Stomach (tissue), 19 donors: ENCODE results near the gene SERPINB1. TPM values are rescaled to one million over a fixed set of nuclear protein-coding genes. Genes with fewer than 3 reads are reported as not detected.

Source experiments
- DNase-seq, 2 donors: peaks; one replicate each; pipeline versions ENCODE4 v3.0.0 to v3.0.0-alpha.2; 2013 to 2019
- H3K27ac ChIP-seq, 5 donors: fragments of 200-600 bp in 4 of 5; sonication (generic) in 4 of 5; one replicate each; pipeline ENCODE4 v1.5.1; 2013 to 2019; ENCODE audit warnings: mild to moderate bottlenecking in 1 of 5, moderate library complexity in 1 of 5
- H3K27me3 ChIP-seq, 3 donors: fragments of 200-600 bp; sonication (generic); one replicate each; pipeline ENCODE4 v1.5.1; 2017 to 2019; ENCODE audit warnings: mixed run types in 1 of 3
- H3K36me3 ChIP-seq, 4 donors: fragments of 200-600 bp; sonication (generic); 1 replicate in 3 of 4; 2 replicates in 1 of 4; pipeline ENCODE4 v1.5.1; 2016 to 2019
- H3K4me1 ChIP-seq, 4 donors: fragments of 200-600 bp; sonication (generic); one replicate each; pipeline ENCODE4 v1.5.1; 2016 to 2019
- H3K4me3 ChIP-seq, 4 donors: fragments of 200-600 bp; sonication (generic) in 3 of 4; one replicate each; pipeline ENCODE4 v1.5.1; 2016 to 2019; ENCODE audit warnings: mild to moderate bottlenecking in 1 of 4
- H3K9me3 ChIP-seq, 4 donors: fragments of 200-600 bp; sonication (generic); one replicate each; pipeline ENCODE4 v1.5.1; 2016 to 2019
- CTCF ChIP-seq, 7 experiments: fragments of 450-650 bp in 4 of 7; fragments of 200-600 bp in 3 of 7; sonication (generic) in 3 of 7; IDR thresholded peaks; one replicate each; pipeline ENCODE4 v1.5.1; 2016 to 2019; ENCODE audit warnings: antibody characterized with exemption in 7 of 7, control low read depth in 2 of 7, mild to moderate bottlenecking in 1 of 7
- EP300 ChIP-seq: sonication (generic); formaldehyde crosslinking; IDR thresholded peaks from one replicate; pipeline ENCODE4 v1.6.1; 2017; ENCODE audit warnings: antibody characterized with exemption
- POLR2A ChIP-seq, 4 donors: fragments of 450-650 bp; IDR thresholded peaks; one replicate each; pipeline ENCODE4 v1.6.1; 2016; ENCODE audit warnings: antibody characterized with exemption in 4 of 4, control low read depth in 2 of 4, mild to moderate bottlenecking in 1 of 4, moderate library complexity in 1 of 4
- POLR2AphosphoS5 ChIP-seq, 3 donors: sonication (generic); formaldehyde crosslinking; IDR thresholded peaks; one replicate each; pipeline ENCODE4 v1.6.1; 2016; ENCODE audit warnings: antibody characterized with exemption in 3 of 3
- WGBS, 5 donors: extraction: QIAGEN DNeasy Blood & Tissue Kit in 3 of 5; methylation state at CpG; one replicate each; pipeline versions ENCODE4 v1.1.5 to v1.1.7; 2013 to 2018; 5-methylcytosine and 5-hydroxymethylcytosine counted together
- intact Hi-C: fragments of 100-400 bp; cut with DNase I; formaldehyde crosslinking; loops from one replicate; pipeline ENCODE4 v1.15.1; 2023; ENCODE audit warnings: low total_unique reads
- long read RNA-seq, 10 donors: transcript quantifications; one replicate each; lab custom pipeline, GENCODE V29; 2026
- polyA plus RNA-seq, 3 donors: library from polyadenylated mRNA; stranded (reverse); fragments of 200-250 nt; gene quantifications; one replicate each; pipeline ENCODE4 v1.2.3, GENCODE V29; 2013
- total RNA-seq, 5 donors: library from RNA; depleted of rRNA; stranded (reverse); fragments of >200 nt; gene quantifications; one replicate each; pipeline versions ENCODE4 v1.1.0 to v1.2.3, GENCODE V29; 2014 to 2016
- donor health status: healthy with polysubstance abuse.
- donor health status: Bipolar disorder and iron deficiency.
- donor health status: healthy.

Gene SERPINB1
- total RNA-seq (100 to 1,000 TPM in 1 of 5 donors, 10 to 100 TPM in 4; 10.3 to 122 (median 18.7) TPM), polyA plus RNA-seq (100 to 1,000 TPM; 126 to 146 (median 129) TPM)
- long read RNA-seq, donor 1, transcript SERPINB1-201 (7 exons, 2,619 nt) = major isoform, 7 of 7 reads
- long read RNA-seq, donor 1, partial matches to known transcripts = 0 of 7 reads
- long read RNA-seq, donor 1, other reads (novel, unspliced or antisense) = 0 of 7 reads
- long read RNA-seq, donor 2, transcript SERPINB1-201 (7 exons, 2,619 nt) = major isoform, 13 of 13 reads
- long read RNA-seq, donor 2, partial matches to known transcripts = 0 of 13 reads
- long read RNA-seq, donor 2, other reads (novel, unspliced or antisense) = 0 of 13 reads
- long read RNA-seq, donor 3, transcript SERPINB1-201 (7 exons, 2,619 nt) = major isoform, 16 of 16 reads
- long read RNA-seq, donor 3, partial matches to known transcripts = 0 of 16 reads
- long read RNA-seq, donor 3, other reads (novel, unspliced or antisense) = 0 of 16 reads
- long read RNA-seq, donor 4, partial matches to known transcripts = 0 of 2 reads
- long read RNA-seq, donor 4, other reads (novel, unspliced or antisense) = 0 of 2 reads
- long read RNA-seq, donor 5, transcript SERPINB1-201 (7 exons, 2,619 nt) = major isoform, 6 of 6 reads
- long read RNA-seq, donor 5, partial matches to known transcripts = 0 of 6 reads
- long read RNA-seq, donor 5, other reads (novel, unspliced or antisense) = 0 of 6 reads
- long read RNA-seq, donor 6, transcript SERPINB1-201 (7 exons, 2,619 nt) = major isoform, 47 of 63 reads
- long read RNA-seq, donor 6, partial matches to known transcripts = 16 of 63 reads
- long read RNA-seq, donor 6, other reads (novel, unspliced or antisense) = 0 of 63 reads
- long read RNA-seq, donor 7, transcript SERPINB1-201 (7 exons, 2,619 nt) = major isoform, 23 of 23 reads
- long read RNA-seq, donor 7, partial matches to known transcripts = 0 of 23 reads
- long read RNA-seq, donor 7, other reads (novel, unspliced or antisense) = 0 of 23 reads
- long read RNA-seq, donor 8, transcript SERPINB1-201 (7 exons, 2,619 nt) = major isoform, 21 of 21 reads
- long read RNA-seq, donor 8, partial matches to known transcripts = 0 of 21 reads
- long read RNA-seq, donor 8, other reads (novel, unspliced or antisense) = 0 of 21 reads
- long read RNA-seq, donor 9, transcript SERPINB1-201 (7 exons, 2,619 nt) = major isoform, 11 of 11 reads
- long read RNA-seq, donor 9, partial matches to known transcripts = 0 of 11 reads
- long read RNA-seq, donor 9, other reads (novel, unspliced or antisense) = 0 of 11 reads
- long read RNA-seq, donor 10, transcript SERPINB1-201 (7 exons, 2,619 nt) = major isoform, 10 of 10 reads
- long read RNA-seq, donor 10, partial matches to known transcripts = 0 of 10 reads
- long read RNA-seq, donor 10, other reads (novel, unspliced or antisense) = 0 of 10 reads

DNA sequence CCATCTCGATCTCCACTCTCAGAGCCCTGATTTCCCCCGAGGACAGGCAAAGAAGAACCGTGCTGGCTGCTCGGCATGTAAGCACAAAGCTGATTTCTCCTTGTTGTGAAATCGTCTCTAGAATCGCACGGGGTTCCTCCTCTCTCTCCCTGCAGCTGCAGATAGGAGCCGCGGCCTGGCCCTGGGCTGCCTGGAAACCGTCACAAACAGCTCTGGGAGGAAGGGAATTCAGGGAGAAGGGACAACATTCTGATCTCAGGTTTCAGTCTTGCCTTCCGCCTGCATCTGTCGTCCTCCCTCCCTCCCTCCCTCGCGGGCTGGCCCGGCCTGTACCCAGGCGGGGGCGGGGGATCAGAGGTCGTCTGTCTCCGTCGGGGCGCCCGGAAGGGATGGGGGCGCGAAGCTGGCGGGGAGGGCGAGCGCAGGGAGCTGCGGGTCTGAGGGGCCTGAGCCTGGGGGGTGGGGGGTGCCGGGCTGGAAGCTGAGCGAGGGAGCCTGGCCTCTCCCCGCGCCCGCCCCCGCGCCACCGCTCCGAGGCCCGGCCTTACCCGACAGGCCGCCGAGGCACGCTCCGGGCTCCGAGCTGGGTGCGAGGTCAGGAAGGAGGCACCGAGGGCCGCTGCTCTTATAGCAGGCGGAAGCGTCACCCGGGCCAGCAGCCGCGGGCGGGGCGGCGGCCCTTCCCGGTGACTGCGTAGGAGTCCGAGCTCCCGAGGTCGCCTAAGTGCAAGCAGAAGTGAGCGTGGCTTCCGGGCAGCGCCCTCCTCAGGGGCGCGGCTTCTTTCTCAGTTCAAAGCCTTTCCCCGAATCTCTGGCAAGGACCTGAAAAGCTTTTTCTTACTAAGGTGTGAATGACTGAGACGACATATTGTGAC is at the start of gene SERPINB1:
Gene SERPINB1, minus strand, starts transcription at position 600 of the 875 bp plus-strand sequence. CDS start 1,277 bp downstream, outside the sequence.
- Histone ChIP-seq H3K9me3 (no peaks in the 10 kb centered on the region), H3K4me3 (peak within 1 kb of the TSS; percentile 57 to 71 (median 60)), H3K4me1 (peaks cover 41 to 82% (median 59%) of the 10 kb centered on the region in 4 donors), H3K27me3 (no peaks in the 10 kb centered on the region), H3K27ac (peak within 1 kb of the TSS; percentile 92 to 100 (median 96)), H3K36me3 (peaks cover 13 to 28% (median 22%) of the 10 kb centered on the region in 4 donors)
- WGBS, 5 donors = 0 to 2% (median 1%) methylated on average over 28 to 67 of the region's 67 CpGs
- TF ChIP-seq CTCF (IDR thresholded peaks at IDR 0.05) = peak in 2 of 7 experiments; percentile 10 to 11
- peak; percentile 86 for TF ChIP-seq EP300
- TF ChIP-seq POLR2AphosphoS5 (IDR thresholded peaks at IDR 0.05) = peak; percentile 36 to 99 (median 96)
- TF ChIP-seq POLR2A (IDR thresholded peaks at IDR 0.05) = peak in 1 of 4 donors; percentile 63
- intact Hi-C loops = loop anchor here (10.0 kb wide), 1 partner anchor 47 kb away; no protein-coding TSS in a partner anchor
- peak; percentile 94 to 95 for DNase-seq

GRCh38 chr6:2890976-2891767 is 49.5 kb upstream of the SERPINB1 start:
- intact Hi-C loops = no loop called here
- 89 to 92% (median 90%) methylated on average over 14 of the region's 14 CpGs for WGBS, 5 donors
- Histone ChIP-seq H3K4me3 (no peak overlapping the region), H3K36me3 (peaks cover 21 to 61% (median 52%) of the 10 kb centered on the region in 4 donors), H3K27ac (no peak overlapping the region), H3K4me1 (no peaks in the 10 kb centered on the region), H3K27me3 (no peaks in the 10 kb centered on the region), H3K9me3 (no peaks in the 10 kb centered on the region)
- no peak for DNase-seq
- TF ChIP-seq POLR2A (IDR thresholded peaks at IDR 0.05) (no peak), EP300 (no peak), CTCF (IDR thresholded peaks at IDR 0.05) (no peak), POLR2AphosphoS5 (IDR thresholded peaks at IDR 0.05) (no peak)

GRCh38 chr6:2885967-2886735 is 44.5 kb upstream of the SERPINB1 start:
- no peak for TF ChIP-seq CTCF (IDR thresholded peaks at IDR 0.05)
- no peak for TF ChIP-seq EP300
- Histone ChIP-seq H3K4me1 (no peaks in the 10 kb centered on the region), H3K27ac (no peak overlapping the region), H3K36me3 (peaks cover 0 to 23% (median 16%) of the 10 kb centered on the region in 4 donors), H3K27me3 (no peaks in the 10 kb centered on the region), H3K9me3 (no peaks in the 10 kb centered on the region), H3K4me3 (no peak overlapping the region)
- no peak for DNase-seq
- WGBS, 5 donors = 43 to 75% (median 58%) methylated on average over 6 of the region's 6 CpGs
- intact Hi-C loops = no loop called here
